GM19351 (cell line): ENCODE results near the gene SIX3.

Source experiments
- ATAC-seq: cut with Tn5 transposase; IDR thresholded peaks from one replicate; pipeline ENCODE4 v1.9.1; 2021; ENCODE audit warnings: mild to moderate bottlenecking, moderate library complexity; ENCODE audit not compliant: unreplicated experiment

The SIX3 gene

DNA sequence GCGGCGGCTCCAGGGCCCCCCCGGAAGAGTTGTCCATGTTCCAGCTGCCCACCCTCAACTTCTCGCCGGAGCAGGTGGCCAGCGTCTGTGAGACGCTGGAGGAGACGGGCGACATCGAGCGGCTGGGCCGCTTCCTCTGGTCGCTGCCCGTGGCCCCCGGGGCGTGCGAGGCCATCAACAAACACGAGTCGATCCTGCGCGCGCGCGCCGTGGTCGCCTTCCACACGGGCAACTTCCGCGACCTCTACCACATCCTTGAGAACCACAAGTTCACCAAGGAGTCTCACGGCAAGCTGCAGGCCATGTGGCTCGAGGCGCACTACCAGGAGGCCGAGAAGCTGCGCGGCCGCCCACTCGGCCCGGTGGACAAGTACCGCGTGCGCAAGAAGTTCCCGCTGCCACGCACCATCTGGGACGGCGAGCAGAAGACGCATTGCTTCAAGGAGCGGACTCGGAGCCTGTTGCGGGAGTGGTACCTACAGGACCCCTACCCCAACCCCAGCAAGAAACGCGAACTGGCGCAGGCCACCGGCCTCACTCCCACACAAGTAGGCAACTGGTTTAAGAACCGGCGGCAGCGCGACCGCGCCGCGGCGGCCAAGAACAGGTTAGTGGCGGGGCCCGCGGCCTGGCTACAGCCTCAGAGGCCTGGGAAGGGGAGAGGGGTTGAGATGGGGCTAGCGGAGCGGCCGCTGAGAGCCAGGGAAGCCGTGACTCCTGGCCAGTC, 965 bp downstream of the SIX3 start:
- ATAC-seq, result no peak

DNA sequence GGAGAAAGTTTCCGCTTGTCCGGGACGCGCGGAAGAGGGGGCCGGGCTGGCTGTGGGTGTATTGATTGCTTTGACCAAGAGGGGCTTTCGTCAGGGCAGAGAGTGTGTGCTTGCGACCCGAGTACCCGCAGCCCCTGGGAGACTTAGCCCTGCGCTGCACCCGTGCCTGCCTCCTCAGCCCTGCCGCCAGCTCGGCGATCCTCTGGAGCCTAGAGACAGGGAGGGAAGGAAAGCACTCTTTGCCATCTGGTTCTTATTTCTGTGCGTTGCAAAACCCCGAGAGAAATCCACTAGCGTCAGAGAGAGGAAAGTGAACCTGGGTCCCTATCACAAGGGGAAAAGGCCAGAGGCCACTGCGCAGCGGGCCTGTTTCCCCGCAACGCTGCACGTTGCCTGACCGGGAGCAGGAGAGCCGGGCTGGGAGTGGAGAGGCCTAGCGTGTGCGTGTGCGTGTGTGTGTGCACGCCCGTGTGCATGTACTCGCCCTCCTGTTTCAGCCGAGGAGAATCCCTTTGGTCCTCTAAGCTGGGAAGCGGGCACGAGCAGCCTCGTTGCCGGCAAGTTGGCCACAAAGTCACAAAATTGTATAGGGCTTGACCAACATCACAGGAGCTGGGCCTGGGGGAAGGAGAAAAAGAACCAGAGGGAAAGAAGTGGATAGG, 1.7 kb downstream of the SIX3 start:
- ATAC-seq, result no peak

DNA sequence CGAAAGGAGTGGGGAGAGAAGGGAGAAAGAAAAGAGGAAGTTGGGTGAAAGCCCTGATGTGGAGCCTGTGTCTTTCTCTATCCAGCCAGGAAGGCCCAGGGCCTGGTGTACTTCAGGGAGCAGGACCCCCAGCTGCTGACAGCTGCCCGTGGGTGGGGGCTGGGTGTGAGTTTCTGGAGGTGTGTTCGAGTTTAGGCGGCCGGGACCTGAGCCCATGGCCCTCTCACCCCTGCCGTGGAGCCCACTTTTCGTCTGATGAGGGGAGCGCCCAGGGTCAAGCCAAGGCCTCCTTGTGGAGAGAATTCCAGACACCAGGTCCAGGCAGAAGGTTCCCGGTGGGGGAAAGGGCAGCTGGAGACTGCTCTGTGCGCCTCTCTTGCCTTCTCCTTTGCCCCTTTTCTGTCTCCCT, 2.2 kb downstream of the SIX3 start:
- ATAC-seq, result no peak

GRCh38 chr2:44944102-44944951, 2.8 kb downstream of the SIX3 start:
- ATAC-seq, result no peak

DNA sequence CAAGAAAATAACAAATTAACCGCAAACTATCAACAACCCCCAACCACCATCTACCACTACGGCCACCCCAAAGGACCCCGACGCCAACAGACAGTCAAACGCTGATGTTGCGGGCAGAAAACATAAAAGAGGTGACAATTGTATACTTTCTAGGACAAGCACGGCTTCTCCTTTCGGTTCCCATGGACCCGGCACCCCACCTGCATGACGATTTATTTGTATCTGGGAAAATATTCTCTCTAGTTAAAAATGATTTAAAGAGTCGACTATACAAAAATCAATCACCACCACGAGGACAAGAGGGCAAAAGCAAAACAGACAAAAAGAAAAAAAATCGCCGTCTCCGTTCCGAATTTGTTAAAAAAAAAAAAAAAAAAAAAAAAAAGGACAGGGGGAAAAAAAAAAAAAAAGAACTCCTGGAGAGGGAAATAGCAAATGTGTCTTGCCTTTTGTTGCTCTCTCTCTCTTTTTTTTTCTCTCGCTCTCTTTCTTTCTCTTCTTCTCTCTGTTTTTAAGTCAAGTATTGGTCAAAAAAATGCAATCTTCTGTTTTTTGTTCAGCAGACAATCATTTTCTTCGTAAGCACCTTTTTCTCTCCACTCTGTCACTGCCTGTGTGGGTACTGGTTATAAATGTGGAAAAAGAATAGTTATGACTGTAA, 3.6 kb downstream of the SIX3 start:
- ATAC-seq, result no peak

DNA sequence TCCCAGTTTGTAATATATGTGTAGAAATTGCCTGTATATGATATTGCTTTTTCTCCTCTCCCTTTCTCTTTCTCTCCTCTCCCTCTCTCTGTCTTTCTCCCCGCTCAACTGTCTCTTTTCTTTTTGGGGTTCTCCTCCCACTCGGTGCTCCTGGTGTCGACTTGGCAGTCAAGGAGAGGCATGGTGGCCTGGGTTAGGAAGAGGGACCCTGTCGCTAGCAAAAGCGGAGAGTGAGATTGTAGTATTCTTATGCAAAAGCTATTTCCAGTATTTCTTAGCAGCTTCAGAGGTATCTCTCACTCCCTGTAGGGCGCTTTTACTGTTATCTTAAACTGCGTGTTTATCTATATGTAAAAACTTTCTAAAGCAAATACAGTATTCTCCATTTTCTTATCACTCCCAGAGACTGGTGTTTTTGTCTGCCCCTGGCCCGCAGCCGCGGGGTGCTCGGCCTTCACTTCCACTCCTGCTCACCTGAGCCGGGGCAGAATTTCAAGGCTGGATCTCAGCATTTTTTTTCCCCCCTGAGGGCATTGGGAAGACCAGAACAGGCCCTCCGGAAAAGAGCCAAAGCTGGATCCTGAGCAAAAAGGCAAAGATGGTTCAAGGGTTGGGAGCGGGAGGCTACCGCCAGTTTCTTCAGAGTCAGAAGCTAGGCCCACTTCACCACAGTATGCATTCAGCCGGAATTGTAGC, 4.3 kb downstream of the SIX3 start:
- no peak for ATAC-seq

DNA sequence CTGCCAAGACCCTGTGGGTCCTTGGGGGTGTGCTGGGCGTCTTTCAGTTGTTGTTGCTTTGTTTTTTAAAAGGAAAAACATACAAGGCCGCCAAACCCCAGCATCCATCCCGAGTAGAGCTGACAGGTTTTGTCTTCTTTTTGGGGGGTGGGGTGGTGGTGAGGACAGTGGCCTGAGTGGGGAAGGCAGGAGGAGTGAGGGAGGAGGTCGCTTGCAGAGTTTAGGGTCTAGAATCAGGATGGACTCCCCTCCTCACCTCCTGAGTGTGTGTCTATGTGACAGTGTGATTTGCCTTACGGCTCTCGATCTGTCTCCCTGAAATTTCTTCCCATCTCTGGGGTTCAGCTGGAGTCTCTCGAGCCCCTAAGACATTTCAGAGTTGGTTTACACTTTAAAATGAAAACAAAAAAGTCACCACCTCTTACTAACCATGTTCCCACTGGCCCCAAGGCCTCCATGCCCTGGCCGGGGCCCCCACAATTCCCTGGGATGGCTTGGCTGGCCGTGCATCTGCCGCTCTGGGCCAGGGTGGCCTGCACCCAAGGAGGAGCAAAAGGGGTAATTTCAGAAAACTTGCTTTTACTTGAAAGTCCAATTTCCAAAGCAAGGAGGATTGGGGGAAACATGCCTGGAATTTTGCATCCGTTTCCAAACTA, 5.0 kb downstream of the SIX3 start:
- ATAC-seq, result no peak

- no peak for ATAC-seq
These were observed 5.5 kb downstream of the SIX3 start for GRCh38 chr2:44947028-44947375.

- ATAC-seq, result no peak
These were observed 7.2 kb downstream of the SIX3 start for GRCh38 chr2:44948565-44949328.

DNA sequence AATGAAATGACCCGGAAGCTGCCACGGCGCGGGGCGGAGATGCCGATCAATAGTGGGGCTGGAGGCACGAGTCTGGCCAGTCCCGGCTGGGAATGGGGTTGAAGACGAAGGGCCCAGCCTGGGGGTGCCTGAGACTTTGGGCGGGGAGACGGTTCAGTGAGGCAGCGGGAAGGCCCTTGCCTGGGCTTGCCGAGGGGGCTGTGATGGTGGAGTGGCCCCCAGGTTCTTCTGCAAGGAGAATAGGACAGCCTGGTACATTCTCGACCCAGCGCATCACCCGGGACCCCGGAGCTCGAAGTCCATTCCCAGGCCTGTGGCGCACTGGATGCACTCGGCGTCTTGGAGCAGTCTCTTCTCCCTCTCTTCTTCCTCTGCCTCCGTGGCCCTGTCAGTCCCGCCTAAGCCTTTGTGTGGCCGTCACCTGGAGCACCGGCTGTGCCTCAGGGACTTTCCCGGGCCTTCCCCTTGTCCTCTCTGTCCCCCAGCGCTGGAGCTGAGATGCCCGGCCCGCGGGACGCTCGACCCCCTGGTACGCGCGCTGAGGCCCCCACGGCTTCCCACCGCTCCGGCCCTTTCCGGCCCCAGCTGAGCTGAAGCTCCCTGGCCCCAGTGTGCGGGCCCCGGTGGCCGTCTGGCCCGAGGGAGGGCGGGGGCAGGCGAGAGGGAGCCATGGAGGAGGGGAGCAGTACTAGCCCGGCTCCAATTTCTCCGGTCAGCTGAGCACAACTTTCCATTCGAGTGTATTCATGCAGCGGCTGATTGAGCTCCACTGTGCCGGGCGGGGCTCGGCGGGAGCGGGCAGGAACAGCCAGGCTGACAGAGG, 8.0 kb downstream of the SIX3 start:
- no peak for ATAC-seq

GRCh38 chr2:44950646-44951045, 9.1 kb downstream of the SIX3 start:
- no peak for ATAC-seq

DNA sequence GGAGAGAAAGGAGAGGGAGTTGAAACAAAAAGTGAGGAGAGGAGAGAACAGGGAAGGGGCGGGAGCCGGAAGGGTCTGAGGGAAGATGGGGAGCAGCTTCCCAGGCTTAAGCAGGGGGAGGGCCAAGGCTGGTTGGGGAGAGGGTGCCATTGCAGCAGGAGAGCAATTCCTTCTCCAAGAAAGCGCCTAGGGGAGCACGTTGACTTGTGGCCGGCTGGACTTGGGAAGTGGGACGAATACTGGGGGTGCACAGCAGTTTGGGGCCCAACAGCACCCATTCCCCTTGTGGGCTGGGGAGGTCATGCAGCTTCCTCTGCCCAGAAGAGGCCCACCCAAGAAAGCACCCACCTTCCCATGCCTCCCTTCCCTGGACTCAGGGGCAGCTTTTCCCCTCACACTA, 9.6 kb downstream of the SIX3 start:
- no peak for ATAC-seq

DNA sequence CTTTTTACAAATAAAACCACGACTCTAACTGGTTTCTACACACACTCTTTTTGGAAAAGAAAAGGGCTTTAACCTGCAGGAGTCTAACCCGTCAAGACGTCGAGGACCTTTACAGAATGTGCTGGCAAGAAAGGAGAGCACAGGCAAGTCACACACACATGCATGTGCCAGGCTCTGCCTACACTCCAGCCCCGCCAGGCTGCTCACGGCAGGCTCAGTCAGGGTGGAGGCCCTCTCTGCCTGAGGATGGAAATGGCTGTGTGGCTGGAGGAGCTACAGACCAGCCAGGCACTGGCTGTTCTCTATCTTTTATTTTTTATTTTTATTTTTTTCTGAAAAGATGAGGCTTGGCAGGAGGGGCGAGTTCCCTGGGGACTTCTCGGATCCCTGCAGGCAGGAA, 10.2 kb downstream of the SIX3 start:
- no peak for ATAC-seq

DNA sequence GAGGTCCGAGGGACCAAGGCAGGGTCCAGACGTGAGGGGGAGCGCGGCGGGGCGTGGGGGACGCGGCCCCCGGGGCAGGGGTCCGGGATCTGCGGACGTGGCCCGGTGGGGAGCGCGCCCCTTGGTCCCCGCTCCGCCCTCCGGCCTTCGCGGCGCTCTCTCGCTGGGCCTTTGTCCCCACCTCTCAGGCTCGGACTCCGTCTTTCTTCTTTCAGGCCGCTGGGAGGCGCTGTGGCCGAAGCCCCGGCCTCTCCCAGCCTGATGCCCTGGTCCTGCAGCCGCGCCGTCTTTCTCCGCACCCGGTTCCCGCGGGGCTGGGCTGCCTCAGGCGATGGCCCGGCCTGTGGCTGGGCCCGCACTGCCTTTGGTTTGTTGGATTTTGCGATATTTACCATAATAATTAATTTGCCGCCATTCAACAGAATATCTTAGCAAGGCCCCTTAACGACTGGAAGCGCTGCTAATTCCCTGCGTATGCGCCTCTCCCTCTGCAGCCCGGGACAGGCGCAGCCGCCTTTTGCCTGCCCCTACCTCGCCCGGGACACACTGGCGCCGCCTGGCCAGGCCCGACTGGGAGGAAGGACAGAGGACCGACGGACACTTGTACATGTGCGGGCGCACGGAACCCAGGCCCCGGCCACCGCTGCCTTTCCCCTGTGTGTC, 10.8 kb downstream of the SIX3 start:
- no peak for ATAC-seq

DNA sequence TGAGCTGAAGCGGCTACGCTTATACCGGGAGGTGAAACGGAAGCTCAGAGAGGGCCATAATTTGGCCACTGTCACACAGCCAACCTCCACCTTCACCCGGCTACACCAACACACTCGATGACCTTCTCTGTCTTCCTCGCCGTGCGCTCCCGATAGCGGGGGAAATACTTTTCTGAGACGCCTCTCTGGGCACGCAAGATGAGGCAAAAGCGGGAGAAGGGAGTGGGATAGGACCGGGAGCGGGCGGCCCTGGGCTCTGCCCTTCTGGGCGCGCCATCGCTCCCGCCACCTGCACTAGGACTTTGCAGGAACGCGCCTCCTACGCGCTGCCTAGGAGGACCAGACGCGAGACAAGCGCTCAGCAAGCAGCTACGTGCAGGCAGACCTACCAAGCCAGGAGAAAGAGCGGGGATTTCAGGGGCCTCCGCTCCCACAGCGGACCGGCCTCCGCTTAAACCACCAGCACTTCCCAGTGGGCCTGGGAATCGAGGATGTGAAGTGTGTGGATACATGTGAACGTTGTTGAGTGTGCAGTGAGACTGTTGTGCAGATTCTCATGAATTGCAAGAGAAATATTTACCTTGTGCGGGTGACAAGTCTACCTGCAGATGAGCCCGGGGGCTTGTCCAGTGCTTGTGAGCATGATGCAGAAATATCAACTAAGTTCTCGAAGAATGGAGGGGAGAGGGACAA, 11.4 kb downstream of the SIX3 start:
- ATAC-seq, result no peak

GRCh38 chr2:44953499-44953883, 12.0 kb downstream of the SIX3 start:
- no peak for ATAC-seq

DNA sequence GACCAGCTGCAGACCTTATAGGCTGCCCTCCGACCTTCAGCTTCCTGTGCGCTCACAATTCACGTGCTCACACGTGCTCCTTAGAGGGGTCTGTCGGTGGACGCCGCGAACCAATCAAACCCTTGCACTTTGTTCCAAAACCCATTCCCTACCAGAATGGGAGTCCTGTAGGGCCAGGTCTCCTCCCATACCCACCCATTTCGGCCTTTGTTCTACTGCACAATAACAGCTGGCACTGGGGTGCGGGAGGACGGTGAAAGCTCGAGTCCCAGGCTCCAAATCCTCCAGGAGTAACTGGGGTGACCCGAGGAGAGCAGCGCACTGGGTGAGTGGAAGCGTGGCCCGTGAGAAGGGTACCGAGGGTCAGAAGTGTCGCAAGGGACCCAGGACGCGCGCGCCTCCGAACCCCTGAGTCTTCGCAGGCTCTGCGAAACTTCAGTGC, 13.0 kb downstream of the SIX3 start:
- ATAC-seq, result no peak
